Trophoblast cell (in vitro differentiated cells and primary cell): ENCODE results near the gene IMPDH1.

ENCODE experiments used
- DNase-seq, 2 donors: peaks; one replicate each; pipeline ENCODE4 v3.0.0-alpha.2; 2016
- H2AFZ ChIP-seq: 2 replicates; pipeline ENCODE4 v1.6.1; 2013; ENCODE audit warnings: low read length, moderate library complexity, mild to moderate bottlenecking; ENCODE audit not compliant: insufficient read depth, poor library complexity
- H2AK5ac ChIP-seq: 2 replicates; pipeline ENCODE4 v1.6.1; 2013; ENCODE audit warnings: mild to moderate bottlenecking, low read length
- H2BK120ac ChIP-seq: 2 replicates; pipeline ENCODE4 v1.6.1; 2013; ENCODE audit warnings: low read length, mild to moderate bottlenecking, moderate library complexity; ENCODE audit not compliant: insufficient read depth, poor library complexity
- H2BK12ac ChIP-seq: 2 replicates; pipeline ENCODE4 v1.6.1; 2013; ENCODE audit warnings: mild to moderate bottlenecking, low read length, moderate library complexity
- H2BK5ac ChIP-seq: 2 replicates; pipeline ENCODE4 v1.6.1; 2013; ENCODE audit warnings: low read length, low read depth, moderate library complexity, mild to moderate bottlenecking; ENCODE audit not compliant: poor library complexity
- H3K14ac ChIP-seq: 2 replicates; pipeline ENCODE4 v1.6.1; 2013; ENCODE audit warnings: mild to moderate bottlenecking, low read length
- H3K18ac ChIP-seq: 2 replicates; pipeline ENCODE4 v1.6.1; 2013; ENCODE audit warnings: mild to moderate bottlenecking, low read length
- H3K23ac ChIP-seq: 2 replicates; pipeline ENCODE4 v1.6.1; 2013; ENCODE audit warnings: low read length
- H3K27ac ChIP-seq: 2 replicates; pipeline ENCODE4 v1.5.1; 2013; ENCODE audit warnings: low read depth, mild to moderate bottlenecking, inconsistent platforms, low read length, moderate library complexity
- H3K27me3 ChIP-seq: 2 replicates; pipeline ENCODE4 v1.6.1; 2013; ENCODE audit warnings: inconsistent platforms, mild to moderate bottlenecking, low read length, moderate library complexity; ENCODE audit not compliant: insufficient read depth
- H3K36me3 ChIP-seq, 2 experiments: 1 replicate in 1 of 2; 2 replicates in 1 of 2; pipeline ENCODE4 v1.6.1; 2013; ENCODE audit warnings: low read length in 2 of 2, mild to moderate bottlenecking in 2 of 2, moderate library complexity in 1 of 2; ENCODE audit not compliant: insufficient read depth in 2 of 2, control insufficient read depth in 1 of 2
- H3K4ac ChIP-seq: 2 replicates; pipeline ENCODE4 v1.6.1; 2013; ENCODE audit warnings: low read depth, mild to moderate bottlenecking, low read length, moderate library complexity
- H3K4me1 ChIP-seq, 2 experiments: 1 replicate in 1 of 2; 2 replicates in 1 of 2; pipeline ENCODE4 v1.6.1; 2013; ENCODE audit warnings: low read length in 2 of 2, mild to moderate bottlenecking in 2 of 2, moderate library complexity in 1 of 2; ENCODE audit not compliant: insufficient read depth in 2 of 2, control insufficient read depth in 1 of 2
- H3K4me2 ChIP-seq: 2 replicates; pipeline ENCODE4 v1.6.1; 2013; ENCODE audit warnings: inconsistent platforms, mild to moderate bottlenecking, low read length, moderate library complexity
- H3K4me3 ChIP-seq: 2 replicates; pipeline ENCODE4 v1.5.1; 2013; ENCODE audit warnings: mild to moderate bottlenecking, low read depth, low read length, inconsistent platforms
- H3K79me1 ChIP-seq: one replicate; pipeline ENCODE4 v1.6.1; 2013; ENCODE audit warnings: low read length
- H3K79me2 ChIP-seq: 2 replicates; pipeline ENCODE4 v1.6.1; 2013; ENCODE audit warnings: low read length, mild to moderate bottlenecking; ENCODE audit not compliant: control insufficient read depth, insufficient read depth, poor library complexity
- H3K9ac ChIP-seq: 2 replicates; pipeline ENCODE4 v1.6.1; 2013; ENCODE audit warnings: mild to moderate bottlenecking, low read length
- H3K9me3 ChIP-seq: 2 replicates; pipeline ENCODE4 v1.6.1; 2013; ENCODE audit warnings: low read depth, mild to moderate bottlenecking, control low read depth, inconsistent platforms, low read length; ENCODE audit not compliant: insufficient read depth
- H4K12ac ChIP-seq: 2 replicates; pipeline ENCODE4 v1.6.1; 2013; ENCODE audit warnings: low read depth, mild to moderate bottlenecking, low read length, moderate library complexity
- H4K8ac ChIP-seq: 2 replicates; pipeline ENCODE4 v1.6.1; 2013; ENCODE audit warnings: low read depth, mild to moderate bottlenecking, low read length, moderate library complexity
- H4K91ac ChIP-seq: one replicate; pipeline ENCODE4 v1.6.1; 2013; ENCODE audit warnings: low read depth, mild to moderate bottlenecking, low read length, moderate library complexity
- WGBS: extraction: QIAGEN DNeasy Blood & Tissue Kit; methylation state at CpG from one replicate; pipeline ENCODE4 v1.1.7; 2013; ENCODE audit warnings: missing lambda C conversion rate; ENCODE audit not compliant: insufficient read length, insufficient coverage; ENCODE audit errors: extremely low coverage; 5-methylcytosine and 5-hydroxymethylcytosine counted together

The IMPDH1 gene

GRCh38 chr7:128431754-128432153 is 22.0 kb upstream of the IMPDH1 start:
- Histone ChIP-seq H3K79me1 (peaks cover 1% of the 10 kb centered on the region), H3K4me3 (no peak overlapping the region), H3K27me3 (no peaks in the 10 kb centered on the region), H3K9ac (no peak overlapping the region), H3K4me1 (peaks cover 5 to 16% of the 10 kb centered on the region in 2 experiments), H4K8ac (no peak overlapping the region), H3K14ac (no peak overlapping the region), H2AFZ (no peak overlapping the region), H2AK5ac (no peak overlapping the region), H3K36me3 (no peaks in the 10 kb centered on the region), H3K4ac (no peak overlapping the region), H2BK120ac (no peak overlapping the region), H3K27ac (no peak overlapping the region), H4K12ac (no peak overlapping the region), H2BK12ac (no peak overlapping the region), H3K18ac (no peak overlapping the region), H4K91ac (no peak overlapping the region), H2BK5ac (no peak overlapping the region), H3K9me3 (no peaks in the 10 kb centered on the region), H3K23ac (no peak overlapping the region), H3K4me2 (no peak overlapping the region), H3K79me2 (no peaks in the 10 kb centered on the region)
- no CpG with 5 or more reads among the region's 2 CpGs for WGBS
- no peak for DNase-seq

- DNase-seq = peak; percentile 88
- H2BK5ac ChIP-seq = no peak overlapping the region
- no peak overlapping the region for H2BK12ac ChIP-seq
- H3K23ac ChIP-seq = no peak overlapping the region
- H4K12ac ChIP-seq = no peak overlapping the region
- H3K27me3 ChIP-seq = no peaks in the 10 kb centered on the region
- peaks cover 5 to 16% of the 10 kb centered on the region in 2 experiments for H3K4me1 ChIP-seq
- no CpG with 5 or more reads among the region's 6 CpGs for WGBS
- no peaks in the 10 kb centered on the region for H3K36me3 ChIP-seq
- no peak overlapping the region for H2AK5ac ChIP-seq
- H4K8ac ChIP-seq = no peak overlapping the region
- H2BK120ac ChIP-seq = no peak overlapping the region
- H3K4ac ChIP-seq = no peak overlapping the region
- no peaks in the 10 kb centered on the region for H3K79me2 ChIP-seq
- H2AFZ ChIP-seq = no peak overlapping the region
- peaks cover 1% of the 10 kb centered on the region for H3K79me1 ChIP-seq
- no peaks in the 10 kb centered on the region for H3K9me3 ChIP-seq
- H4K91ac ChIP-seq = no peak overlapping the region
- H3K4me2 ChIP-seq = no peak overlapping the region
- no peak overlapping the region for H3K14ac ChIP-seq
- H3K27ac ChIP-seq = no peak overlapping the region
- no peak overlapping the region for H3K9ac ChIP-seq
- H3K18ac ChIP-seq = no peak overlapping the region
- no peak overlapping the region for H3K4me3 ChIP-seq
These were observed 21.4 kb upstream of the IMPDH1 start for GRCh38 chr7:128431221-128431620.

GRCh38 chr7:128430207-128430606 is 20.4 kb upstream of the IMPDH1 start:
- H3K4me2 ChIP-seq = no peak overlapping the region
- H2AFZ ChIP-seq = no peak overlapping the region
- H2AK5ac ChIP-seq = no peak overlapping the region
- H3K9ac ChIP-seq = no peak overlapping the region
- H2BK12ac ChIP-seq = no peak overlapping the region
- no peaks in the 10 kb centered on the region for H3K9me3 ChIP-seq
- H3K4ac ChIP-seq = no peak overlapping the region
- H3K4me1 ChIP-seq = peaks cover 5 to 15% of the 10 kb centered on the region in 2 experiments
- no peak overlapping the region for H2BK5ac ChIP-seq
- no peak for DNase-seq
- no peaks in the 10 kb centered on the region for H3K27me3 ChIP-seq
- H4K12ac ChIP-seq = no peak overlapping the region
- H3K4me3 ChIP-seq = no peak overlapping the region
- H3K36me3 ChIP-seq = no peaks in the 10 kb centered on the region
- H3K79me1 ChIP-seq = peaks cover 1% of the 10 kb centered on the region
- no peak overlapping the region for H3K27ac ChIP-seq
- no peak overlapping the region for H3K14ac ChIP-seq
- no peak overlapping the region for H3K18ac ChIP-seq
- H3K23ac ChIP-seq = no peak overlapping the region
- H4K8ac ChIP-seq = no peak overlapping the region
- no CpG with 5 or more reads among the region's 3 CpGs for WGBS
- H3K79me2 ChIP-seq = no peaks in the 10 kb centered on the region
- H2BK120ac ChIP-seq = peak overlapping the region; percentile 37
- H4K91ac ChIP-seq = no peak overlapping the region

GRCh38 chr7:128427289-128427891 is 17.6 kb upstream of the IMPDH1 start:
- no peak overlapping the region for H4K8ac ChIP-seq
- peaks cover 5 to 11% of the 10 kb centered on the region in 2 experiments for H3K4me1 ChIP-seq
- no peak overlapping the region for H3K18ac ChIP-seq
- H3K36me3 ChIP-seq = no peaks in the 10 kb centered on the region
- no peak overlapping the region for H2BK5ac ChIP-seq
- H3K79me1 ChIP-seq = no peaks in the 10 kb centered on the region
- H4K12ac ChIP-seq = no peak overlapping the region
- no peak overlapping the region for H2BK120ac ChIP-seq
- no CpG with 5 or more reads among the region's 7 CpGs for WGBS
- H3K23ac ChIP-seq = no peak overlapping the region
- no peak overlapping the region for H2BK12ac ChIP-seq
- no peak overlapping the region for H3K14ac ChIP-seq
- H4K91ac ChIP-seq = no peak overlapping the region
- H3K4me3 ChIP-seq = no peak overlapping the region
- no peak overlapping the region for H2AK5ac ChIP-seq
- H3K9ac ChIP-seq = no peak overlapping the region
- H3K27me3 ChIP-seq = no peaks in the 10 kb centered on the region
- peak; percentile 34 to 93 for DNase-seq
- no peak overlapping the region for H3K4me2 ChIP-seq
- no peaks in the 10 kb centered on the region for H3K9me3 ChIP-seq
- no peak overlapping the region for H3K27ac ChIP-seq
- H2AFZ ChIP-seq = no peak overlapping the region
- H3K79me2 ChIP-seq = no peaks in the 10 kb centered on the region
- no peak overlapping the region for H3K4ac ChIP-seq
